PC-9 (cell line): ENCODE data around the gene HSPA1L. TPM values are rescaled to one million over a fixed set of nuclear protein-coding genes. Genes with fewer than 3 reads are reported as not detected.
"Not testable (repeated sequence)": the region's sequence is repeated elsewhere in the genome, so short reads cannot be mapped to it uniquely, and the experiment has no call there.

Experiments
- BruUV-seq: library from RNA; stranded (reverse); fragments of 400-500 nt; replicated peaks from 2 replicates; lab custom pipeline; 2021; lab: Mats Ljungman, UMichigan
- CTCF ChIA-PET: fragments of 300-600 bp; sonication (Branson Sonifier 250); formaldehyde crosslinking; loops from one replicate; lab custom pipeline; 2022; ENCODE audit warnings: antibody characterized with exemption; lab: Charles Lee
- POLR2A ChIA-PET: fragments of 300-600 bp; sonication (Branson Sonifier 250); formaldehyde crosslinking; loops from one replicate; lab custom pipeline; 2022; ENCODE audit warnings: antibody characterized with exemption; ENCODE audit not compliant: unreplicated experiment; lab: Charles Lee
- DNase-seq, 2 experiments: peaks; one replicate each; pipeline versions ENCODE4 v3.0.0 to v3.0.0-alpha.2; 2015 to 2022; ENCODE audit warnings: mixed read lengths in 1 of 2
- H2AFZ ChIP-seq: fragments of 200-600 bp; sonication (generic); 2 replicates; pipeline ENCODE4 v1.8.1; 2017; ENCODE audit warnings: antibody characterized with exemption
- H3F3A ChIP-seq: fragments of 200-600 bp; sonication (generic); 2 replicates; pipeline ENCODE4 v1.8.1; 2017; ENCODE audit warnings: antibody characterized with exemption, mild to moderate bottlenecking, low read depth; ENCODE audit not compliant: insufficient read depth
- H3K27ac ChIP-seq: fragments of 200-600 bp; sonication (generic); 2 replicates; pipeline ENCODE4 v1.6.1; 2016; ENCODE audit warnings: mixed run types
- H3K27me3 ChIP-seq: fragments of 200-600 bp; sonication (generic); 2 replicates; pipeline ENCODE4 v1.6.1; 2016; ENCODE audit warnings: low read depth, mixed run types; ENCODE audit not compliant: insufficient read depth
- H3K36me3 ChIP-seq: fragments of 200-600 bp; sonication (generic); 2 replicates; pipeline ENCODE4 v1.6.1; 2016; ENCODE audit warnings: low read depth, mixed run types
- H3K4me1 ChIP-seq: fragments of 200-600 bp; sonication (generic); replicated peaks from 2 replicates; pipeline ENCODE4 v1.6.1; 2016; ENCODE audit warnings: mixed run types; ENCODE audit not compliant: insufficient read depth
- H3K4me2 ChIP-seq: fragments of 200-600 bp; sonication (generic); 2 replicates; pipeline ENCODE4 v1.6.1; 2017; ENCODE audit warnings: mixed run types
- H3K4me3 ChIP-seq: fragments of 200-600 bp; sonication (generic); 2 replicates; pipeline ENCODE4 v1.6.1; 2016; ENCODE audit warnings: mixed run types
- H3K79me2 ChIP-seq: fragments of 200-600 bp; sonication (generic); 2 replicates; pipeline ENCODE4 v1.6.1; 2017; ENCODE audit warnings: low read depth, mixed run types
- H3K9me2 ChIP-seq: fragments of 200-600 bp; sonication (generic); 2 replicates; pipeline ENCODE4 v1.8.1; 2017; ENCODE audit warnings: mild to moderate bottlenecking; ENCODE audit not compliant: insufficient read depth
- H3K9me3 ChIP-seq: fragments of 200-600 bp; sonication (generic); 2 replicates; pipeline ENCODE4 v1.8.1; 2016; ENCODE audit warnings: low read depth; ENCODE audit not compliant: insufficient read depth
- H4K20me1 ChIP-seq: fragments of 200-600 bp; sonication (generic); 2 replicates; pipeline ENCODE4 v1.8.1; 2017; ENCODE audit not compliant: insufficient read depth
- CTCF ChIP-seq: fragments of 200-600 bp; sonication (generic); conservative IDR thresholded peaks from 2 replicates; pipeline ENCODE4 v1.6.1; 2017; ENCODE audit warnings: mixed run types, antibody characterized with exemption, mild to moderate bottlenecking, moderate library complexity
- EZH2 ChIP-seq: fragments of 200-600 bp; sonication (generic); IDR thresholded peaks from 2 replicates; pipeline ENCODE4 v1.8.0; 2017; ENCODE audit warnings: antibody characterized with exemption, low read depth
- intact Hi-C: fragments of 100-400 bp; cut with micrococcal nuclease; formaldehyde crosslinking; loops from one replicate; pipeline ENCODE4 v1.10.0; 2022; ENCODE audit not compliant: unreplicated experiment
- total RNA-seq: library from RNA; stranded (reverse); gene quantifications from 2 replicates; pipeline ENCODE4 v1.2.3, GENCODE V29; 2021

The HSPA1L gene
- total RNA-seq, 1 experiment from 2014 or later = 2.3 TPM

GRCh38 chr6:31814677-31815024 is 432 bp downstream of the HSPA1L start:
- Histone ChIP-seq H3K9me3 (no peaks in the 10 kb centered on the region), H3K27ac (peak overlapping the region; percentile 92), H4K20me1 (peaks cover 19% of the 10 kb centered on the region), H3K27me3 (no peaks in the 10 kb centered on the region), H3K4me3 (peak overlapping the region; percentile 84), H3K79me2 (peaks cover 44% of the 10 kb centered on the region), H2AFZ (peak overlapping the region; percentile 70; the same call in 1 of the 2 replicates), H3K4me2 (peak overlapping the region; percentile 97), H3K9me2 (no peaks in the 10 kb centered on the region), H3K36me3 (no peaks in the 10 kb centered on the region), H3F3A (peaks cover 41% of the 10 kb centered on the region), H3K4me1 (peaks cover 16% of the 10 kb centered on the region)
- ChIA-PET POLR2A (interaction anchor here (0.5 to 1.9 kb wide), 19 partner anchors 8 to 1157 kb away, joined by 3 to 42 read pairs (median 4); partner anchors contain the start of genes HSPA1B, LSM2, NEU1 and VARS1), CTCF (interaction anchor here (0.5 to 1.4 kb wide), 2 partner anchors 19 to 64 kb away, joined by 3 to 4 read pairs; partner anchors contain the start of genes SLC44A4 and VARS1)
- intact Hi-C loops = loop anchor here (2.0 kb wide), 3 partner anchors 16 to 38 kb away; partner anchors contain the start of gene VWA7
- BruUV-seq = no TSS peak
- TF ChIP-seq EZH2 (no peak), CTCF (no peak)
- DNase-seq = peak; percentile 94 to 97

- no TSS peak for BruUV-seq
- Histone ChIP-seq H3F3A (peaks cover 29% of the 10 kb centered on the region), H3K79me2 (peaks cover 32% of the 10 kb centered on the region), H3K9me2 (no peaks in the 10 kb centered on the region), H3K4me2 (peak overlapping the region; percentile 100), H3K9me3 (no peaks in the 10 kb centered on the region), H3K4me3 (peak overlapping the region; percentile 70), H3K27ac (peak overlapping the region; percentile 92), H3K4me1 (peaks cover 10% of the 10 kb centered on the region), H3K36me3 (no peaks in the 10 kb centered on the region), H4K20me1 (peaks cover 12% of the 10 kb centered on the region), H2AFZ (peak overlapping the region; percentile 97), H3K27me3 (no peaks in the 10 kb centered on the region)
- no peak for TF ChIP-seq EZH2
- TF ChIP-seq CTCF = no peak
- ChIA-PET POLR2A (interaction anchor here (0.6 to 1.9 kb wide), 8 partner anchors 9 to 382 kb away, joined by 3 to 42 read pairs (median 5); partner anchors contain the start of genes CFB, DXO, HSPA1B and VARS1), CTCF (interaction anchor here (1.4 kb wide), 1 partner anchor 18 kb away, joined by 4 read pairs; the partner anchor contains the start of gene VARS1)
- no peak for DNase-seq
- intact Hi-C loops = no loop called here
These were observed 1.6 kb downstream of the HSPA1L start for GRCh38 chr6:31813465-31813849.

GRCh38 chr6:31811645-31812044 is 3.4 kb downstream of the HSPA1L start:
- Histone ChIP-seq H3K4me1 (peaks cover 19% of the 10 kb centered on the region), H3K9me2 (no peaks in the 10 kb centered on the region), H3K9me3 (no peaks in the 10 kb centered on the region), H3K4me3 (no peak overlapping the region), H3K36me3 (no peaks in the 10 kb centered on the region), H3K27me3 (no peaks in the 10 kb centered on the region), H3K79me2 (peaks cover 26% of the 10 kb centered on the region), H3K4me2 (no peak overlapping the region), H3F3A (peaks cover 31% of the 10 kb centered on the region), H3K27ac (no peak overlapping the region), H2AFZ (no peak overlapping the region), H4K20me1 (no peaks in the 10 kb centered on the region)
- ChIA-PET CTCF (interaction anchor here (0.7 kb wide), 1 partner anchor 23 kb away, joined by 3 read pairs; no protein-coding TSS in a partner anchor), POLR2A (no interaction called here)
- BruUV-seq = no TSS peak
- no peak for DNase-seq
- TF ChIP-seq CTCF = no peak
- no peak for TF ChIP-seq EZH2
- intact Hi-C loops = no loop called here

- H3K4me3 ChIP-seq, H3K9me2 ChIP-seq, H4K20me1 ChIP-seq, intact Hi-C loops, H3K36me3 ChIP-seq, H3K4me2 ChIP-seq, H3K27me3 ChIP-seq, DNase-seq, H3K9me3 ChIP-seq, H3K27ac ChIP-seq, H2AFZ ChIP-seq, BruUV-seq: not testable (repeated sequence)
- ChIA-PET POLR2A (interaction anchor here (0.7 kb wide), 1 partner anchor 14 kb away, joined by 3 read pairs; no protein-coding TSS in a partner anchor), CTCF (interaction anchor here (0.6 kb wide), 1 partner anchor 54 kb away, joined by 3 read pairs; the partner anchor contains the start of gene NEU1)
- H3K4me1 ChIP-seq = peaks cover 14% of the 10 kb centered on the region
- peaks cover 20% of the 10 kb centered on the region for H3F3A ChIP-seq
- H3K79me2 ChIP-seq = peaks cover 44% of the 10 kb centered on the region
These were observed 6.5 kb downstream of the HSPA1L start for GRCh38 chr6:31808599-31808998.
